Stimulated activated CD8-positive, alpha-beta memory T cell treated with anti-CD3 and anti-CD28 coated beads, Interleukin-15, amount 100 ng/mL, for 24 hours (primary cell): Measurements from ENCODE around the gene PRKD2.
A peak's percentile ranks its signal among the peaks of the same experiment; 100 is the strongest.

ENCODE experiments used
- DNase-seq: peaks from one replicate; pipeline ENCODE4 v3.0.0-alpha.2; 2020; ENCODE audit warnings: low read depth

PRKD2 gene

DNA sequence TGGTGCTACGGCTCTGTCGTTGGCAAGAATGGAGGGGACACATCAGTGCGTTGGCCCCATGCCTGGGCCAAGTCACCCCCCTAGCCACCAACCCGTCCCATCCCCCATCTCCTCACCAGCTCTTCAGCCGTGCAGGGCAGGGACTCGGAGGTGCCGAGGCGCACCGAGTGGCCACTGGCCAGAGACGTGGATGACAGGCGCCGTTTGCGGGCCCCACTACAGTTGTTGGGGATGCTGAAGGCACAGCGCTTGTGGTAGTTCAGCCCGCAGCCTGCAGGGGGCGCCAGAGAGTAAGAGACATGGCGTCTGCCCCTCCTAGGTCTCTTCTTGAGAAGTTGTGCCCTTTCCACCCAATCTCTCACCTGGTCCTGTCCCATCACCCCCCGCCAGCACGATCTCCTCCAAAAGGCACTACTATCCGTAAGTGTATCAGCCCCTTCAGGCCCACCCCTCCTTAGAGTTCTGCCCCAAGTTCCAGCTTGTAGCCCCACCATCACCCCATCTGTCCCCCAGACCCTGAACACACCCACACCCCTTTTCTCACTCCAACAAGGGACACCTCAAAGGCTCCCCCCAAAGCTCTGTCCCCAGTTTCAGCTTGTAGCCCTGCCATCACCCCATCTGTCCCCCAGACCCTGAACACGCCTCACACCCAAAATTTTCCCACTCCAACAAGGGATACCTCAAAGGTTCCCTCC lies 12.4 kb downstream of the PRKD2 start:
- peak; percentile 97 for DNase-seq

DNA sequence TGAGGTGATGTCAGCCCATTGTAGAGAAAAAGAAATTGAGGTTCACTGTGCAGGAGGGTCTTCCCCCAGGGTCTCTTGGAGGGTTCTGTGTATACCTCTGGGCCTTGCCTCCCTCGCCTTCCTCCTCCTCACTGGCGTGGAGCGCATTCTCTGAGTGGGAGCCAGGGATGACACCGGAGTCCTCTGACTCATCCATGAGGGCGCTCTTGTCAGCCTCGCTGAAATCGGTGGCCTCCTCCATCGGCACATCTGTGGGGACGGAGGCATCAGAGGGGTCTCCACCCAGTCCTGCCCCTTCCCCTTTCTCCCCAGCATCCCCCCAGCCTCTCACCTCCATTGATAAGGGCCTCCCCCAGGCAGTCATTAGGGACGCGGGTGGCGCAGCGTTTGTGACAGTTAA lies 16.2 kb downstream of the PRKD2 start:
- DNase-seq: no peak

DNA sequence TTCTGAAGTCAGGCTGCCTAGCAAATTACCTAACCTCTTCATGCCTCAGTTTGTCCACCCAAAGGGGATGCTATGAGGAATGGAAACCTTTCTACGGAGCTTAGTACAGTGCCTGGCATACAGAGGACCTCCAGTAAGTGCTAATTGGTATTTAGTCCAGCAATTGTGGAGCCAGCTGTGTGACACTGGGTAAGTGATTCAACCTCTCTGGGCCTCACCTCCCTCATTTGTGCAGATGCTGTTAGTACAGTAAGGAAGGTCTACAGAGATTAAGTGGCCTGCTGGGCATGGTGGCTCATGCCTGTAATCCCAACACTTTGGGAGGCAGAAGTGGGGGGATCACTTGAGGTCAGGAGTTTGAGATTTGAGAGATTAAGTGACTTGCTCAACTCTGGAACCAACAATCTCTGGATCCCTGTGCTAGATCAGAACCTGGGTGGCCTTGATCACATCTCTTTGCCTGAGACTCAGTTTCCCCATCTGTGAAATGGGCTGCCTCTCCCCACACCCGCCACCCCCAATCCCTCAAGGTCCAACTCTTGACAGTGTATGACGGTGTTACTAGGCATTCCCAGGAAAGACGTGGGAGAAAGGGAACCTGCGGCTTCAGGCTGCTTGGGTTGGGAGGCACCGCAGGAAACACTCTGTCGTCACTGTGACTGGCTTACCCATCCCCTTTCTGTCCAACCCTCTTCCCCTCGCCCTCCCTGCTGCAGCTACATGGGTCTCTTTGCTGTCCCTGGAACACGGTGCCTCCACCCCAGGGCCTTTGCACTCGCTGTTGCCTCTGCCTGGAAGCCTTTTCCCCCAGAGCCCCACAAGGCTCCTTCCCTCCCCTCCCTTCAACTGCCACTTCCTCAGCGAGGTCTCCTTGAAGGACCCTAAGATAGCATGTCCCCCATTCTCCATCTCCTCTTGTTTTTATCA lies 18.3 kb downstream of the PRKD2 start:
- no peak for DNase-seq

- DNase-seq: no peak
These were observed 19.5 kb downstream of the PRKD2 start for GRCh38 chr19:46697204-46697960.

DNA sequence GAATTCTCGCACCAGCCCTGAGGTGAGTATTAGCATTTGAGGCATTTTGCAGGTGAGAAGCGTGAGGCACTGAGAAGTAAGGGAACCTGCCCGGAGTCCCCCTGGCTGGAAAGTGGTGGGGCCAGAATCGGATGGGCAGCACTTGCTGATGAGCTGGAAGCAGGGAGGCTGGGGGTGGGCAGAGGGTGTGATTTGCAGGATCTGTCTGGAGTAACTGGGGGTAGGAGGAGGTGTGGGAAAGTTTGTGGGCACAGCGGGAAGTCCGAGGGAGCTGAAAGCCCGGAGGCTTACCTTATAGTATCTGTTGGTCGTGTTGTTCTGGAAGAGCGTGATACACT lies 20.1 kb downstream of the PRKD2 start:
- DNase-seq: no peak

- no peak for DNase-seq
These were observed 20.9 kb downstream of the PRKD2 start for GRCh38 chr19:46696052-46696451.

DNA sequence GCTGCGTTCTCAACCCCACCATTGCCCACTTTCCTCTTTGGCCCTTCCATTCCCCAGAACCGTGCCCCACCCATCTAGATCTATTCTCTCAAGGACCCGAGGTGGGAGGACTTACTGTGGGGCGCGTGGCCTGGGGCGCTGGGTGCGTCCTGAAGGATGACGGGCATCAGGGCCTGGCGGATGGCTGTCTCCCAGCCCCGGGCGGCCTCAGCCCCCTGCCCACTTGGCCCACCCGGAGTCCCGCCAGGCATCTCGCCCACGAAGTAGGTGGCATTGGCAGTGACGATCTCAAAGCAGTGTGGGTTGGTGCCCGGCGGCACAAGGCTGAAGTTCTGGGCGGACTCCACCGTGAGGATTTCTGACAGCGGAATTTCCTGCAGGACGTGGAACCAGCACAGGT lies 23.2 kb downstream of the PRKD2 start:
- no peak for DNase-seq

- no peak for DNase-seq
These were observed 23.8 kb downstream of the PRKD2 start for GRCh38 chr19:46692918-46693722.

GRCh38 chr19:46691948-46692347 lies 25.0 kb downstream of the PRKD2 start:
- no peak for DNase-seq

- no peak for DNase-seq
These were observed 25.8 kb downstream of the PRKD2 start for GRCh38 chr19:46691104-46691503.

DNA sequence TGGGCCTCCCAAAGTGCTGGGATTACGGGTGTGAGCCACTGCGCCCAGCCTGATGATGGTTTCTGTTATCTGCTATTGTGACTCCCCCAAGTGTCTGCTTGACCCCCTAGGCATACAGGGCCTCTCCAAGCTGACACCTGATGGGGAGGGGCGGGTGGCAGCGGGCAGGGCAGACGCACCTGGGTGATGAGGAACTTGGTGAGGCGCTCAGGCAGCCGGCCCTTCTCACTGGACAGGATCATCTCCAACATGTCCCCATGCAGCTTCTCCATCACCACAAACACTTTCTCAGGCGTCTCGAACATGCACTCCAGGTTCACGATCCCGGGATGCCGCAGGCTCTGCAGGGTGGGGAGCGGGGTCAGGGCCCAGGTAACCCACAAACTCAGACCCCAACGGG lies 27.6 kb downstream of the PRKD2 start:
- no peak for DNase-seq

- no peak for DNase-seq
These were observed 29.3 kb downstream of the PRKD2 start for GRCh38 chr19:46687438-46688145.

DNA sequence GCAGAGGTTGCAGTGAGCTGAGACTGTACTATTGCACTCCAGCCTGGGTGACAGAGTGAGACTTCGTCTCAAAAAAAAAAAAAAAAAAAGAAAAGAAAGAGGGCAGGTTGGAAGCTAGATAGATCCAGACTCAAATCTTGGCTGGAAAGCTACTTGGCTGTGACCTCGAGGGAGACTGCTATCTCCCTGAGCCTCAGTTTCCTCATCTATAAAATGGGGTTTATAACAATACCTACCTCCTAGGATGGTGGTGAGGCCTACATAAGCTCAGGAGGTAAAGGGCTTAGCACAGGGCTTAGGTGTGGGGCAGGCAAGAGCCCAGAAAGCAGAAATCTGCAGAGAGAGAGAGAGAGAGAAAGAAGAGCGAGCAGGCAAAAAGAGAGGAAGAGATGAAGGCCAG lies 31.7 kb downstream of the PRKD2 start:
- no peak for DNase-seq

GRCh38 chr19:46678110-46678732 lies 38.7 kb downstream of the PRKD2 start:
- peak; percentile 39 for DNase-seq

DNA sequence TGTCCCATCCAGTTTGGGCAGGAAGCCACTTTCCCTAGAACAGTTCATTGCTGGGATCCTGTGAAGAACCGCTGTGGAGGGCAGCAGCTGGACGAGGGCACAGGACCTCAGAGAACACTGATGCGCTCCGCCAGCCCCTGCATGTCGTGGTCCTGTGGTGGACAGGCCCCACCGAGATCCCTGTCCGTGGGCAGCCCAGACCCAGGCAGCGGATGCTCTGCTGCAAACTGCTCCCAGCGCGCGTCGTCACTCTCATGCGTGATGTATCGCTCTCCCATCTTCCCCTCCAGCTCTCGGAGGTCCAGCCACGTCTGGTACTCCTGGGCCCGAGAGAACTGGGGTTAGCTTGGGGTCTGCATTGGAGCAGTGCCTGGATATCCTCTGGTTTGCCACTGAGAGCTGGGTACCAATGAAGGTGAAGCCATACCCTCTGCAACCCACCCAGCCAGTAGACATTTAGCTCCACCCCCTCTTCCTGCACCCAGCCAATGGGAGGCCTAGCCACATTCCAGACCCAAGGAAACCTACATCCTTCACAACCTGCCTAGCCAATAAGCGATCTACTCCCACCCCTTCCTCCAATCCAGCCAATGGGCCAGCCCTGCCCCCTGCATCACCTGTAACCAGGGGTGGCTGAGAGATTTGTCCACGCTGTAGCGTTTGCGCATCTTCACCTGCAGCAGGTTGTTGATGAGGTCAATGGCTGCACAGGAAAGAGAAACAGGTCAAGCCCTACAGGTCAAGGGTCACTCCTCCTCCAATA lies 42.3 kb downstream of the PRKD2 start:
- DNase-seq: no peak

DNA sequence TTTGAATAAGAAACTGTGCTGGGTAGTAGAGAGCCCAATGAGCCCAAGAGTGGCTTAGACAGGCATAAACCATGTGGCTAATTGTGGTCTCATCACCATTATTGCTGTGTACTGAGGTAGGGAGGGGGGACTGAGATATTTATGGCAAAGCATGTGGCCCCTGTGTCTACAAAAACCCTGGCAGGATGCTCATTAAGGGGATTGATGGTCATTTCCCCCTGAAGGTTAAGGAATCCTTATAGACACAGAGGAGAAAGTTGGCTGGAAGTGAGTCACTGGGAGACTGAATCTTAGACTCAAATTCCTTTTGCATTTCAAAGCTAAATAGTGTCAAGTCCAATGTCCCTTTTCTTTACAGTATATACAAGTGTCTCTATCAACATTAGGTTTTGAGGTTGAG lies 46.1 kb downstream of the PRKD2 start:
- no peak for DNase-seq

DNA sequence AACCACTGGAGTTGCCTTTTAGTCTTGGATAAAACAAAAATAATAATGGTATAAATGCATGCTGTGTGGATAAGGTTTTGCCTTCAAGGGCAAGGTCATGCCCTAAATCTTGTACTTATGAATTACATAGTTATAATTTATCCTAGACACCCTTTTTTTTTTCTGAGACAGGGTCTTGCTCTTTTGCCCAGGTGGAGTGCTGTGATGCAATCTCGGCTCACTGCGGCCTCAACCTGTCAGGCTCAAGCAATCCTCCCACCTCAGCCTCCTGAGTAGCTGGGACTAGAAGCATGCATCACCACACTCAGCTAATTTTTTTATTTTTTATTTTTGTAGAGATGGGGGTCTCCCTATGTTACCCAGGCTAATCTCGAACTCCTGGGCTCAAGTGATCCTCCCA lies 48.3 kb downstream of the PRKD2 start:
- no peak for DNase-seq

DNA sequence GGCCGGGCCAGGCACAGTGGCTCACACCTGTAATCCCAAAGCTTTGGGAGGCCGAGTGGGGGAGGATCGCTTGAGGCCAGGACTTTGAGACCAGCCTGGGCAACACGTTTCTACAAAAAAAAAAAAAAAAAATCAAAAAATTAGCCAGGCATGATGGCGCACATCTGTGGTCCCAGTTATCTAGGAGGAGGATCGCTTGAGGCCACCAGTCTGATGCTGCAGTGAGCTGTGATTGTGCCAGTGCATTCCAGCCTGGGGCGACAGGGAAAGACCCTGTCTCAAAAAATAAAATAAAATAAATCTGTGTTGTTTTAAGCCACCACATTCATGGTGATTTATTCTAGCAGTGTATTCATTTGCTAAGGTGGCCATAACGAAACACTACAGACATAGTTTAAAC lies 51.8 kb downstream of the PRKD2 start:
- no peak for DNase-seq

GRCh38 chr19:46661735-46662592 lies 55.0 kb downstream of the PRKD2 start:
- DNase-seq: no peak
